GM12872 (cell line): Measurements from ENCODE around the gene MT1X.

Experiments used
- CTCF ChIP-seq: IDR thresholded peaks from 3 replicates; pipeline ENCODE4 v1.5.1; 2011; ENCODE audit warnings: low read depth, mild to moderate bottlenecking, low read length, moderate library complexity; ENCODE audit not compliant: insufficient read depth

Gene MT1X

GRCh38 chr16:56701534-56701933, 19.3 kb downstream of the MT1X start:
- TF ChIP-seq CTCF = no peak

- TF ChIP-seq CTCF = no peak
Observed at GRCh38 chr16:56702836-56703235, 20.6 kb downstream of the MT1X start.

GRCh38 chr16:56708525-56709442, 26.5 kb downstream of the MT1X start:
- TF ChIP-seq CTCF = no peak

GRCh38 chr16:56709443-56710040, 27.3 kb downstream of the MT1X start:
- TF ChIP-seq CTCF = no peak

GRCh38 chr16:56710181-56710737, 28.0 kb downstream of the MT1X start:
- no peak for TF ChIP-seq CTCF

- no peak for TF ChIP-seq CTCF
Observed at GRCh38 chr16:56711862-56712261, 29.6 kb downstream of the MT1X start.

- no peak for TF ChIP-seq CTCF
Observed at GRCh38 chr16:56713794-56714193, 31.5 kb downstream of the MT1X start.
